Muscle of back (tissue), 11 donors: ENCODE results near the gene CEP83. TPM values are rescaled to one million over a fixed set of nuclear protein-coding genes. Genes with fewer than 3 reads are reported as not detected.

Source experiments
- DNase-seq, 3 donors: peaks; one replicate each; pipeline versions ENCODE4 v3.0.0 to v3.0.0-alpha.2; 2013
- polyA plus RNA-seq, 10 donors: library from polyadenylated mRNA; unstranded; fragments of 120-200 nt; gene quantifications; one replicate each; pipeline ENCODE4 v1.2.1, GENCODE V29; 2013; ENCODE audit not compliant: insufficient read length in 10 of 10

Gene CEP83
- polyA plus RNA-seq, 10 donors = 10.1 to 27.7 (median 16.2) TPM

- DNase-seq = no peak
Observed at GRCh38 chr12:94308612-94309011, 151.1 kb downstream of the CEP83 start.

GRCh38 chr12:94305130-94305957 is 154.3 kb downstream of the CEP83 start:
- DNase-seq = no peak

- peak in 1 of 3 donors; percentile 21 for DNase-seq
Observed at GRCh38 chr12:94304566-94305061, 155.1 kb downstream of the CEP83 start.

GRCh38 chr12:94304012-94304411 is 155.7 kb downstream of the CEP83 start:
- no peak for DNase-seq

GRCh38 chr12:94299846-94300245 is 159.8 kb downstream of the CEP83 start:
- DNase-seq = no peak

GRCh38 chr12:94297876-94298505 is 161.7 kb downstream of the CEP83 start:
- peak in 1 of 3 donors; percentile 40 for DNase-seq

GRCh38 chr12:94297096-94297699 is 162.5 kb downstream of the CEP83 start:
- no peak for DNase-seq

GRCh38 chr12:94290353-94290752 is 169.3 kb downstream of the CEP83 start:
- DNase-seq = peak in 2 of 3 donors; percentile 17 to 73

GRCh38 chr12:94289461-94290312 is 170.0 kb downstream of the CEP83 start:
- DNase-seq = peak; percentile 72 to 87 (median 82)

GRCh38 chr12:94287245-94287628 is 172.4 kb downstream of the CEP83 start:
- no peak for DNase-seq

- DNase-seq = no peak
Observed at GRCh38 chr12:94286583-94287244, 173.0 kb downstream of the CEP83 start.

- no peak for DNase-seq
Observed at GRCh38 chr12:94285943-94286582, 173.6 kb downstream of the CEP83 start.

- no peak for DNase-seq
Observed at GRCh38 chr12:94284859-94285258, 174.8 kb downstream of the CEP83 start.

- DNase-seq = no peak
Observed at GRCh38 chr12:94284046-94284445, 175.6 kb downstream of the CEP83 start.

GRCh38 chr12:94282675-94283074 is 177.0 kb downstream of the CEP83 start:
- no peak for DNase-seq

- DNase-seq = no peak
Observed at GRCh38 chr12:94280063-94280462, 179.6 kb downstream of the CEP83 start.

GRCh38 chr12:94277426-94278000 is 182.2 kb downstream of the CEP83 start:
- no peak for DNase-seq

GRCh38 chr12:94276725-94277124 is 182.9 kb downstream of the CEP83 start:
- no peak for DNase-seq

GRCh38 chr12:94273272-94273671 is 186.4 kb downstream of the CEP83 start:
- DNase-seq = no peak

GRCh38 chr12:94272280-94272679 is 187.4 kb downstream of the CEP83 start:
- DNase-seq = no peak
